ENCODE results near the gene RASSF5.
A peak's percentile ranks its signal among the peaks of the same experiment; 100 is the strongest.

Gene RASSF5

GRCh38 chr1:206635080-206635977 lies 128.0 kb downstream of the RASSF5 start, which contains the start of gene DYRK3:
Gene DYRK3, plus strand, starts transcription at chr1:206635536. Its CDS starts 168 bp downstream, at chr1:206635704.
- no peaks in the 10 kb centered on the region for H3K36me3 ChIP-seq (ENCODE audit: control insufficient read depth, insufficient read depth, low read length)
- peak within 1 kb of the TSS; percentile 77 for H3K4me3 ChIP-seq (ENCODE audit: low read length)
- no peaks in the 10 kb centered on the region for H3K9me3 ChIP-seq (ENCODE audit: control insufficient read depth, insufficient read depth, low read length)
- no CpG with 5 or more reads among the region's 84 CpGs for WGBS (ENCODE audit: insufficient coverage, insufficient read length)
- no peaks in the 10 kb centered on the region for H3K27me3 ChIP-seq (ENCODE audit: control insufficient read depth, insufficient read depth, low read length)
- no peak within 1 kb of the TSS for H3K27ac ChIP-seq (ENCODE audit: low read length)
- H3K4me1 ChIP-seq (ENCODE audit: control insufficient read depth, insufficient read depth, low read length): peaks cover 2% of the 10 kb centered on the region; the same call in 1 of the 2 replicates
- peak; percentile 68 for DNase-seq (ENCODE audit: low read depth, low spot score)

DNA sequence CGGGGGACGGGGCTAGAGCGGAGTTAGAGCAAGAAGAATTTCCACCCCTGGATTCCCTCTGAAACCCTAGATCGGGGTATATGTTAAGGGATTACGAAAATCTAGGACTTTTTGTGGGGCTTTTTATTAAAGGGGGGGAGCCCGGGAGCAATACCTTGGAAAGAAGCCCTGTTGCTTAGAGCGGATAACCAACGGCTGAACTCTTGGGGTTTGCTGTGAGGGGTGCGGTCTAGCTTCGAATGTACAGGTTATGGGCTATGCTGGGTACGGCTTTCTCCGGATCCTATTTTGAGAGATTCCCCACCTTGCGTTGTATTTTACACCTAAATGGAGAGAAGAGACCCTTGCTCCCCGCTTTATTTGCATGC lies 128.6 kb downstream of the RASSF5 start:
- H3K27ac ChIP-seq (ENCODE audit: low read length): no peak overlapping the region
- WGBS (ENCODE audit: insufficient coverage, insufficient read length): no CpG with 5 or more reads among the region's 14 CpGs
- no peak for DNase-seq (ENCODE audit: low read depth, low spot score)

DNA sequence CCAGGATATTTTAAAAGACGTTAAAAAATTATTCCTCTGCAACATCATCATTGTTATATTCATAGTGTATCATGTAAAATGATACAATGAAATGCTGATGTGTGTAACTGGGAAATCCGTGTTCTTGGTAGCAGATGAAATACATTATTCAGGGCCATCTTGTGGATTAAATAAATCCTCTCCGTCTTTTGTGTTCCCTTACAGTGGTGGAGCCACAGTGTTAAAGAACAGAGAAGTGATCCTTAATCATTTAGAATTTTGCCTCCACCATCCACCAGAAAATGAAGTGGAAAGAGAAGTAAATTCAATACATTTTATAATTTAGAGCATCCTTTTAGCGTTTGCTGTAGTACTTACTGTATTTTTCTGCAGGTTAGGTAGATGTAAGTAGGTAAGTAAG lies 129.3 kb downstream of the RASSF5 start:
- H3K27me3 ChIP-seq (ENCODE audit: control insufficient read depth, insufficient read depth, low read length): no peaks in the 10 kb centered on the region
- H3K4me3 ChIP-seq (ENCODE audit: low read length): no peak overlapping the region
- no peak overlapping the region for H3K27ac ChIP-seq (ENCODE audit: low read length)
- DNase-seq (ENCODE audit: low read depth, low spot score): no peak
- no peaks in the 10 kb centered on the region for H3K9me3 ChIP-seq (ENCODE audit: control insufficient read depth, insufficient read depth, low read length)
- H3K4me1 ChIP-seq (ENCODE audit: control insufficient read depth, insufficient read depth, low read length): peaks cover 2% of the 10 kb centered on the region; the same call in 1 of the 2 replicates
- no CpG with 5 or more reads among the region's 4 CpGs for WGBS (ENCODE audit: insufficient coverage, insufficient read length)
- H3K36me3 ChIP-seq (ENCODE audit: control insufficient read depth, insufficient read depth, low read length): no peaks in the 10 kb centered on the region

More for the DNA sequence above, 128.6 kb downstream of the RASSF5 start:
- no peaks in the 10 kb centered on the region for H3K36me3 ChIP-seq (ENCODE audit: control insufficient read depth, insufficient read depth, low read length)
- no peaks in the 10 kb centered on the region for H3K9me3 ChIP-seq (ENCODE audit: control insufficient read depth, insufficient read depth, low read length)
- H3K4me3 ChIP-seq (ENCODE audit: low read length): peak overlapping the region; percentile 77; the same call in 1 of the 2 replicates
- peaks cover 2% of the 10 kb centered on the region; the same call in 1 of the 2 replicates for H3K4me1 ChIP-seq (ENCODE audit: control insufficient read depth, insufficient read depth, low read length)
- H3K27me3 ChIP-seq (ENCODE audit: control insufficient read depth, insufficient read depth, low read length): no peaks in the 10 kb centered on the region

GRCh38 chr1:206637605-206638004 lies 130.3 kb downstream of the RASSF5 start:
- no peaks in the 10 kb centered on the region for H3K27me3 ChIP-seq (ENCODE audit: control insufficient read depth, insufficient read depth, low read length)
- H3K4me3 ChIP-seq (ENCODE audit: low read length): no peak overlapping the region
- no peaks in the 10 kb centered on the region for H3K9me3 ChIP-seq (ENCODE audit: control insufficient read depth, insufficient read depth, low read length)
- H3K4me1 ChIP-seq (ENCODE audit: control insufficient read depth, insufficient read depth, low read length): peaks cover 2% of the 10 kb centered on the region; the same call in 1 of the 2 replicates
- no peak for DNase-seq (ENCODE audit: low read depth, low spot score)
- no peaks in the 10 kb centered on the region for H3K36me3 ChIP-seq (ENCODE audit: control insufficient read depth, insufficient read depth, low read length)
- no peak overlapping the region for H3K27ac ChIP-seq (ENCODE audit: low read length)
